IMR-90 (cell line): Measurements from ENCODE around the gene KLK8. TPM values are rescaled to one million over a fixed set of nuclear protein-coding genes. Genes with fewer than 3 reads are reported as not detected.

Experiments used
- ATAC-seq: fragments of 200-7000 bp; cut with Tn5 transposase; 2 replicates; pipeline ENCODE4 v1.9.1; 2020; ENCODE audit warnings: low read depth, mild to moderate bottlenecking, moderate library complexity
- BruUV-seq: library from RNA; stranded (reverse); fragments of 400-500 nt; replicated peaks from 2 replicates; lab custom pipeline; 2021; lab: Mats Ljungman, UMichigan
- CTCF ChIA-PET: fragments of 300-600 bp; formaldehyde crosslinking; extraction: SDS; loops from one replicate; lab custom pipeline; 2021; ENCODE audit warnings: antibody characterized with exemption; lab: Yijun Ruan, JAX
- POLR2A ChIA-PET: fragments of 300-600 bp; sonication (Branson Sonifier 250); formaldehyde crosslinking; loops from one replicate; lab custom pipeline; 2022; ENCODE audit warnings: antibody characterized with exemption; ENCODE audit not compliant: unreplicated experiment; lab: Charles Lee
- DNase-seq: peaks from one replicate; pipeline ENCODE4 v3.0.0; 2013
- H2AFZ ChIP-seq: replicated peaks from 2 replicates; pipeline ENCODE3; 2013; ENCODE audit warnings: low read length, mild to moderate bottlenecking; ENCODE audit not compliant: poor library complexity
- H2AK5ac ChIP-seq: 2 replicates; pipeline ENCODE4 v1.6.1; 2013; ENCODE audit warnings: low read depth, low read length, inconsistent platforms
- H2AK9ac ChIP-seq: replicated peaks from 2 replicates; pipeline ENCODE3; 2013; ENCODE audit warnings: mild to moderate bottlenecking, low read depth, low read length, moderate library complexity; ENCODE audit not compliant: poor library complexity
- H2BK120ac ChIP-seq: 2 replicates; pipeline ENCODE4 v1.6.1; 2013; ENCODE audit warnings: low read depth, low read length, inconsistent platforms
- H2BK15ac ChIP-seq: 3 replicates; pipeline ENCODE4 v1.6.1; 2013; ENCODE audit warnings: low read depth, low read length, inconsistent platforms
- H2BK20ac ChIP-seq: 2 replicates; pipeline ENCODE4 v1.6.1; 2013; ENCODE audit warnings: low read depth, mild to moderate bottlenecking, inconsistent platforms, low read length, moderate library complexity
- H2BK5ac ChIP-seq: 2 replicates; pipeline ENCODE4 v1.6.1; 2013; ENCODE audit warnings: mild to moderate bottlenecking, low read depth, low read length, inconsistent platforms; ENCODE audit not compliant: poor library complexity, severe bottlenecking
- H3K14ac ChIP-seq: replicated peaks from 2 replicates; pipeline ENCODE4 v1.6.1; 2013; ENCODE audit warnings: low read depth, low read length, inconsistent platforms
- H3K18ac ChIP-seq: 2 replicates; pipeline ENCODE4 v1.6.1; 2013; ENCODE audit warnings: low read depth, low read length, control low read depth
- H3K23ac ChIP-seq: 2 replicates; pipeline ENCODE4 v1.6.1; 2013; ENCODE audit warnings: low read depth, low read length, inconsistent platforms
- H3K27ac ChIP-seq: 2 replicates; pipeline ENCODE4 v1.5.1; 2013; ENCODE audit warnings: mild to moderate bottlenecking, control low read depth, low read length; ENCODE audit not compliant: insufficient read depth
- H3K27me3 ChIP-seq: 2 replicates; pipeline ENCODE4 v1.6.1; 2013; ENCODE audit warnings: low read length; ENCODE audit not compliant: control insufficient read depth, insufficient read depth
- H3K36me3 ChIP-seq: 2 replicates; pipeline ENCODE4 v1.6.1; 2013; ENCODE audit warnings: low read length, mixed read lengths; ENCODE audit not compliant: control insufficient read depth, insufficient read depth
- H3K4ac ChIP-seq: 2 replicates; pipeline ENCODE4 v1.6.1; 2013; ENCODE audit warnings: low read depth, low read length, inconsistent platforms
- H3K4me1 ChIP-seq: 2 replicates; pipeline ENCODE4 v1.6.1; 2013; ENCODE audit warnings: low read length, mixed read lengths; ENCODE audit not compliant: control insufficient read depth, insufficient read depth
- H3K4me2 ChIP-seq: 2 replicates; pipeline ENCODE4 v1.6.1; 2013; ENCODE audit warnings: low read depth, mild to moderate bottlenecking, control low read depth, low read length, moderate library complexity
- H3K4me3 ChIP-seq: 2 replicates; pipeline ENCODE4 v1.5.1; 2013; ENCODE audit warnings: low read depth, mild to moderate bottlenecking, control low read depth, low read length, moderate library complexity; ENCODE audit not compliant: insufficient read depth
- H3K56ac ChIP-seq: 2 replicates; pipeline ENCODE4 v1.6.1; 2013; ENCODE audit warnings: low read length, inconsistent platforms; ENCODE audit not compliant: insufficient read depth; ENCODE audit errors: extremely low read depth
- H3K79me1 ChIP-seq, 2 experiments: 2 replicates each; pipeline ENCODE4 v1.6.1; 2013; ENCODE audit warnings: low read length in 2 of 2, inconsistent platforms in 1 of 2, low read depth in 1 of 2
- H3K9ac ChIP-seq: 2 replicates; pipeline ENCODE4 v1.6.1; 2013; ENCODE audit warnings: low read depth, low read length, control low read depth
- H3K9me1 ChIP-seq: 2 replicates; pipeline ENCODE4 v1.6.1; 2013; ENCODE audit warnings: low read length, inconsistent platforms; ENCODE audit not compliant: insufficient read depth
- H3K9me3 ChIP-seq: 2 replicates; pipeline ENCODE4 v1.6.1; 2013; ENCODE audit warnings: low read length; ENCODE audit not compliant: control insufficient read depth, insufficient read depth
- H4K20me1 ChIP-seq: 2 replicates; pipeline ENCODE4 v1.6.1; 2013; ENCODE audit warnings: low read length, inconsistent platforms; ENCODE audit not compliant: insufficient read depth
- H4K5ac ChIP-seq: 2 replicates; pipeline ENCODE4 v1.6.1; 2013; ENCODE audit warnings: mild to moderate bottlenecking, low read depth, low read length, control low read depth
- H4K8ac ChIP-seq, 2 experiments: 2 replicates each; pipeline ENCODE4 v1.6.1; 2013; ENCODE audit warnings: low read depth in 2 of 2, low read length in 2 of 2, control low read depth in 1 of 2, inconsistent platforms in 1 of 2
- H4K91ac ChIP-seq: 2 replicates; pipeline ENCODE4 v1.6.1; 2013; ENCODE audit warnings: low read depth, low read length, inconsistent platforms; ENCODE audit not compliant: insufficient read depth
- BHLHE40 ChIP-seq: fragments of 150-350 bp; IDR thresholded peaks from 2 replicates; pipeline ENCODE4 v1.6.1; 2016; ENCODE audit warnings: mild to moderate bottlenecking, low read depth, low read length
- CEBPB ChIP-seq: IDR thresholded peaks from 2 replicates; pipeline ENCODE4 v1.6.1; 2012; ENCODE audit warnings: low read depth, low read length, improper control_type of control experiment
- CHD1 ChIP-seq: IDR thresholded peaks from 2 replicates; pipeline ENCODE4 v1.6.1; 2012; ENCODE audit warnings: low read depth, low read length, improper control_type of control experiment
- CTCF ChIP-seq: conservative IDR thresholded peaks from 2 replicates; pipeline ENCODE4 v1.5.1; 2012; ENCODE audit warnings: mild to moderate bottlenecking, low read depth, low read length, improper control_type of control experiment
- ELK1 ChIP-seq: fragments of 150-350 bp; IDR thresholded peaks from 2 replicates; pipeline ENCODE4 v1.6.1; 2016; ENCODE audit warnings: low read depth, mild to moderate bottlenecking, low read length, moderate library complexity, borderline replicate concordance
- FOS ChIP-seq: fragments of 150-350 bp; IDR thresholded peaks from 2 replicates; pipeline ENCODE4 v1.6.1; 2016; ENCODE audit warnings: low read depth, low read length
- MAFK ChIP-seq: IDR thresholded peaks from 2 replicates; pipeline ENCODE4 v1.6.1; 2012; ENCODE audit warnings: low read depth, low read length, improper control_type of control experiment
- MAZ ChIP-seq: IDR thresholded peaks from 2 replicates; pipeline ENCODE4 v1.6.1; 2012; ENCODE audit warnings: low read depth, mild to moderate bottlenecking, low read length, improper control_type of control experiment, moderate library complexity, borderline replicate concordance
- MXI1 ChIP-seq: IDR thresholded peaks from 2 replicates; pipeline ENCODE4 v1.6.1; 2012; ENCODE audit warnings: low read depth, mild to moderate bottlenecking, low read length, moderate library complexity, borderline replicate concordance
- NFE2L2 ChIP-seq: fragments of 150-350 bp; IDR thresholded peaks from 2 replicates; pipeline ENCODE4 v1.6.1; 2016; ENCODE audit warnings: low read depth, mild to moderate bottlenecking, low read length
- POLR2A ChIP-seq: IDR thresholded peaks from 2 replicates; pipeline ENCODE4 v1.6.1; 2012; ENCODE audit warnings: mild to moderate bottlenecking, low read depth, low read length
- RAD21 ChIP-seq: IDR thresholded peaks from 2 replicates; pipeline ENCODE4 v1.6.1; 2012; ENCODE audit warnings: low read length, improper control_type of control experiment
- RCOR1 ChIP-seq: IDR thresholded peaks from 2 replicates; pipeline ENCODE4 v1.6.1; 2012; ENCODE audit warnings: mild to moderate bottlenecking, low read length, improper control_type of control experiment; ENCODE audit not compliant: insufficient replicate concordance
- RFX5 ChIP-seq: IDR thresholded peaks from 2 replicates; pipeline ENCODE4 v1.8.0; 2012; ENCODE audit warnings: low read depth, mild to moderate bottlenecking, low read length, moderate library complexity
- SMC3 ChIP-seq: fragments of 150-350 bp; IDR thresholded peaks from 2 replicates; pipeline ENCODE4 v1.6.1; 2016; ENCODE audit warnings: low read depth, mild to moderate bottlenecking, antibody characterized with exemption, low read length, moderate library complexity
- USF2 ChIP-seq: fragments of 150-350 bp; IDR thresholded peaks from 2 replicates; pipeline ENCODE4 v1.6.1; 2017; ENCODE audit warnings: mild to moderate bottlenecking, antibody characterized with exemption, low read length, low read depth
- WGBS, 2 experiments: methylation state at CpG; one replicate each; pipeline versions ENCODE4 v1.1.5 to v1.1.7; 2013; ENCODE audit warnings: missing lambda C conversion rate in 2 of 2; ENCODE audit not compliant: insufficient read length in 1 of 2; ENCODE audit errors: extremely low coverage in 2 of 2; 5-methylcytosine and 5-hydroxymethylcytosine counted together
- dilution Hi-C: fragments of 300-500 bp; cut with HindIII; formaldehyde crosslinking; loops from one replicate; pipeline ENCODE4 v1.14.3; 2018; ENCODE audit warnings: low sequenced_read_pairs; ENCODE audit not compliant: unreplicated experiment
- in situ Hi-C: fragments of 300-500 bp; cut with MboI; formaldehyde crosslinking; loops from 3 replicates; pipeline ENCODE4 v1.14.3; 2019; ENCODE audit warnings: low sequenced_read_pairs, inconsistent platforms, mixed read lengths
- intact Hi-C: fragments of 100-400 bp; cut with micrococcal nuclease; formaldehyde crosslinking; loops from 2 replicates; pipeline ENCODE4 v1.10.0; 2022
- polyA plus RNA-seq, 3 experiments: library from polyadenylated mRNA; depleted of rRNA; stranded (reverse); fragments of >200 nt; gene quantifications; 2 replicates each; pipeline ENCODE4 v1.2.3, GENCODE V29; 2012; ENCODE audit warnings: low replicate concordance in 1 of 3
- total RNA-seq: library from RNA; depleted of rRNA; stranded (reverse); fragments of >200 nt; gene quantifications from 2 replicates; pipeline ENCODE4 v1.2.3, GENCODE V29; 2012

Gene KLK8
- total and polyA plus RNA-seq, 2 of the 4 experiments (the other 2 are of a cell fraction), result not detected

- H4K20me1 ChIP-seq, result no peaks in the 10 kb centered on the region
- no peak overlapping the region for H3K14ac ChIP-seq
- no peak overlapping the region for H2AFZ ChIP-seq
- no peak overlapping the region for H3K4me2 ChIP-seq
- no peaks in the 10 kb centered on the region for H3K9me1 ChIP-seq
- no peak overlapping the region for H3K27ac ChIP-seq
- H3K4ac ChIP-seq, result no peak overlapping the region
- H3K36me3 ChIP-seq, result no peaks in the 10 kb centered on the region
- dilution Hi-C loops, result no loop called here
- no peaks in the 10 kb centered on the region for H3K27me3 ChIP-seq
- H3K9me3 ChIP-seq, result peaks cover 16% of the 10 kb centered on the region; the same call in 1 of the 2 replicates
- ChIA-PET POLR2A (no interaction called here), CTCF (no interaction called here)
- BruUV-seq, result no TSS peak
- no peak overlapping the region for H2BK20ac ChIP-seq
- no peak overlapping the region for H2AK5ac ChIP-seq
- intact Hi-C loops, result no loop called here
- no peak overlapping the region for H2AK9ac ChIP-seq
- H3K4me3 ChIP-seq, result no peak overlapping the region
- no peak overlapping the region for H3K56ac ChIP-seq
- no peak overlapping the region for H2BK5ac ChIP-seq
- no peak overlapping the region for H4K91ac ChIP-seq
- WGBS, 2 experiments, result 40% methylated on average over 4 of the region's 9 CpGs; no CpG with 5 or more reads in 1 of the 2 experiments
- H4K5ac ChIP-seq, result no peak overlapping the region
- H2BK120ac ChIP-seq, result no peak overlapping the region
- no peak overlapping the region for H3K9ac ChIP-seq
- in situ Hi-C loops, result no loop called here
- TF ChIP-seq POLR2A (no peak), FOS (no peak), NFE2L2 (no peak), SMC3 (no peak), RAD21 (no peak), BHLHE40 (no peak), MAZ (no peak), RCOR1 (no peak), CHD1 (no peak), MAFK (no peak), MXI1 (no peak), RFX5 (no peak), CTCF (no peak), ELK1 (no peak), CEBPB (no peak), USF2 (no peak)
- no peaks in the 10 kb centered on the region for H3K4me1 ChIP-seq
- no peak overlapping the region for H3K18ac ChIP-seq
- H3K23ac ChIP-seq, result no peak overlapping the region
- DNase-seq, result no peak
- ATAC-seq, result no peak
- no peaks in the 10 kb centered on the region for H3K79me1 ChIP-seq
- no peak overlapping the region for H4K8ac ChIP-seq
- no peak overlapping the region for H2BK15ac ChIP-seq
Measured at GRCh38 chr19:50959731-50960500, 41.5 kb downstream of the KLK8 start.
